OCI-LY3 (cell line): ENCODE measurements around the gene RNU7-1.
A peak's percentile ranks its signal among the peaks of the same experiment; 100 is the strongest.

Experiments used
- H2AFZ ChIP-seq: fragments of 200-600, 300-600 bp; shearing (Covaris generic); 2 replicates; pipeline ENCODE4 v1.6.0; 2014; ENCODE audit warnings: antibody characterized with exemption, low read depth, low read length
- H3K27ac ChIP-seq: fragments of 200-600, 300-600 bp; sonication (generic); 2 replicates; pipeline ENCODE4 v1.5.1; 2014; ENCODE audit warnings: mild to moderate bottlenecking, low read length, moderate library complexity, mixed read lengths
- H3K27me3 ChIP-seq: fragments of 200-600, 300-600 bp; sonication (generic); 2 replicates; pipeline ENCODE4 v1.6.1; 2014; ENCODE audit warnings: low read depth, low read length, mixed read lengths
- H3K36me3 ChIP-seq: fragments of 200-600, 300-600 bp; sonication (generic); replicated peaks from 2 replicates; pipeline ENCODE3; 2014; ENCODE audit warnings: low read depth, low read length, mixed read lengths
- H3K4me1 ChIP-seq: fragments of 300-600, 200-600 bp; sonication (generic); 2 replicates; pipeline ENCODE4 v1.6.1; 2014; ENCODE audit warnings: low read length, mixed read lengths
- H3K4me2 ChIP-seq: fragments of 200-600, 300-600 bp; sonication (generic); 2 replicates; pipeline ENCODE4 v1.6.1; 2014; ENCODE audit warnings: low read length, mixed read lengths
- H3K4me3 ChIP-seq: fragments of 300-600, 200-600 bp; sonication (generic); 2 replicates; pipeline ENCODE4 v1.5.1; 2014; ENCODE audit warnings: antibody characterized with exemption, mild to moderate bottlenecking, low read length, moderate library complexity
- H3K79me2 ChIP-seq: fragments of 300-600, 200-600 bp; shearing (Covaris generic); 2 replicates; pipeline ENCODE4 v1.6.1; 2014; ENCODE audit warnings: mild to moderate bottlenecking, low read length, mixed read lengths
- H3K9ac ChIP-seq: fragments of 300-600, 200-600 bp; shearing (Covaris generic); 2 replicates; pipeline ENCODE4 v1.6.0; 2014; ENCODE audit warnings: mild to moderate bottlenecking, low read length, moderate library complexity
- H3K9me3 ChIP-seq: fragments of 200-600, 300-600 bp; shearing (Covaris generic); 2 replicates; pipeline ENCODE4 v1.6.1; 2014; ENCODE audit warnings: low read length, mixed read lengths; ENCODE audit not compliant: insufficient read depth
- H4K20me1 ChIP-seq: fragments of 200-600, 300-600 bp; sonication (generic); 2 replicates; pipeline ENCODE4 v1.6.1; 2016; ENCODE audit warnings: low read length, mixed read lengths; ENCODE audit not compliant: insufficient read depth
- EZH2phosphoT487 ChIP-seq: fragments of 200-600 bp; shearing (Covaris generic); IDR thresholded peaks from 2 replicates; pipeline ENCODE4 v1.6.1; 2018; ENCODE audit warnings: antibody characterized with exemption, mixed run types, low read depth
- TF ChIP-seq, protein P1 (sequence below): fragments of 200-600, 300-600 bp; sonication (generic); IDR thresholded peaks from 2 replicates; pipeline ENCODE4 v1.5.1; 2014; ENCODE audit warnings: antibody characterized with exemption, low read length, low read depth

RNU7-1 gene

DNA sequence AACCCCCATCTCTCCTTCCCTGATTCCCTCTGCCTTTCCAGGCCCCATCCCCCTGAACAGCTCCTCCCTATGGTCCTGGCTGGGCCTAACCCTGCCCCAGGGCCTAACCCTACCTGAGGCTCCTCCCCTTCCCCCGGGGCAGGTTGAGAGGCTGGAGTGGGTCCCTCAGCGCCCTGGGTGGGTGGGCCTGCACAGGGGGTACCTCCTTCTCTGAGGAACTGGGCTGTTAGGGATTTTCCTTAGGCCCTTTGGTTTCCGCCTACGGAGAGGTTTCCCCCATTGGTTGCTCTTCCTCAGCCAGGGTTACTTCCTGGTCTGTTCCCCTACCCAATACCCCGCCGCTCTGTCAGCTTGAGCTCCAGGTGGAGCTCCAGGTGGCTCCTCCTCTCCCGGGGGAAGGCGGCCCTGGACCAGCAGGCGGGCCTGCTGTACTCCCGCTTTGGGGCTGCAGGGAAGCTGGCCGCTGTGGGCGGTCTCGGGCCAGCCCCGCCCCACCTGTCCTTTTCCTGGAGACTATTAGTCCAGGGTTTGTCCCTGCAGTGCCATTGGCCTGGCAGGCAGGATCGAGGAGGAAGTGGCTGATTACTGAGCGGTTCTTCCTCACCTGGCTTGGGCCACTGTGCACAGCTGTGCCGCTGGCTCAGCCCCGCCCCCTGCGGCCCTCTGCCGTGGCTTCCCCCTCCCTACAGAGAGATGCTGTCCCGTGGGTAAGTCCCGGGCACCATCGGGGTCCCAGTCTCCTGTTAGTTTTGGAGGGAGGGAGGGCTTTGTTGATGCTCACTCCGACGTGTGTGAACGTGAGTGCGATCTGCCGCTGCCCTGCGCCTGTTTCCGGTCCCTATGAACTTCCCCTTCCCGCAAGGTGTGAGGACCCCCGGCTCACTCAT lies 2.7 kb downstream of the RNU7-1 start:
- H3K9ac ChIP-seq, result peak overlapping the region; percentile 70
- peak overlapping the region; percentile 8 for H2AFZ ChIP-seq
- peaks cover 1% of the 10 kb centered on the region for H3K79me2 ChIP-seq
- TF ChIP-seq, protein P1, sequence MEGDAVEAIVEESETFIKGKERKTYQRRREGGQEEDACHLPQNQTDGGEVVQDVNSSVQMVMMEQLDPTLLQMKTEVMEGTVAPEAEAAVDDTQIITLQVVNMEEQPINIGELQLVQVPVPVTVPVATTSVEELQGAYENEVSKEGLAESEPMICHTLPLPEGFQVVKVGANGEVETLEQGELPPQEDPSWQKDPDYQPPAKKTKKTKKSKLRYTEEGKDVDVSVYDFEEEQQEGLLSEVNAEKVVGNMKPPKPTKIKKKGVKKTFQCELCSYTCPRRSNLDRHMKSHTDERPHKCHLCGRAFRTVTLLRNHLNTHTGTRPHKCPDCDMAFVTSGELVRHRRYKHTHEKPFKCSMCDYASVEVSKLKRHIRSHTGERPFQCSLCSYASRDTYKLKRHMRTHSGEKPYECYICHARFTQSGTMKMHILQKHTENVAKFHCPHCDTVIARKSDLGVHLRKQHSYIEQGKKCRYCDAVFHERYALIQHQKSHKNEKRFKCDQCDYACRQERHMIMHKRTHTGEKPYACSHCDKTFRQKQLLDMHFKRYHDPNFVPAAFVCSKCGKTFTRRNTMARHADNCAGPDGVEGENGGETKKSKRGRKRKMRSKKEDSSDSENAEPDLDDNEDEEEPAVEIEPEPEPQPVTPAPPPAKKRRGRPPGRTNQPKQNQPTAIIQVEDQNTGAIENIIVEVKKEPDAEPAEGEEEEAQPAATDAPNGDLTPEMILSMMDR, result no peak
- no peak for TF ChIP-seq EZH2phosphoT487
- peaks cover 48% of the 10 kb centered on the region for H3K4me1 ChIP-seq
- H3K36me3 ChIP-seq, result no peaks in the 10 kb centered on the region
- H3K4me2 ChIP-seq, result peak overlapping the region; percentile 93
- H3K4me3 ChIP-seq, result peak overlapping the region; percentile 82
- peak overlapping the region; percentile 85 for H3K27ac ChIP-seq
- no peaks in the 10 kb centered on the region for H3K9me3 ChIP-seq
- H3K27me3 ChIP-seq, result no peaks in the 10 kb centered on the region
- H4K20me1 ChIP-seq, result no peaks in the 10 kb centered on the region

DNA sequence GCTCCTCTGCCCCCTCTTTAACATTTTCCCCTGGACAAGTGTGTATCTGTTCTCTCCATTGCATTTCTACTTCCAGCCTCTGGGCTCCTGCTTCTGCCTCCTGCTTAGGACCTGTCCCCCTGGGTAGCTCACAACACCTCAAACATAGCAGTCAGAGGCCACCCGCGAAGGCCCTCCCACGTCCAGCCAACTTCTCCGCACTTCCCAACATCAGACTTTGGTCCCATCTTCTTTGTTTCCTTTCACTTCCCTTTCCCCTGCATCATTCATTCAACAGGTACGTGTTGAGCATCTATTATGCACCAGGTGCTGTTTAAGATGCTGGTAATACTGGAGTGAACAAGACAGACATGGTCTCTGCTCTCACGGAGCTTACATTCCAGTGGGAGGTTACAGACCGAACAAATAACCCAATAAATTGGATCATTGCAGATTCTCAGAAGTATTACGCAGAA lies 3.3 kb downstream of the RNU7-1 start:
- Histone ChIP-seq H3K9me3 (no peaks in the 10 kb centered on the region), H4K20me1 (no peaks in the 10 kb centered on the region), H3K4me2 (peak overlapping the region; percentile 93), H2AFZ (peak overlapping the region; percentile 8), H3K79me2 (peaks cover 8% of the 10 kb centered on the region), H3K36me3 (no peaks in the 10 kb centered on the region), H3K9ac (peak overlapping the region; percentile 70), H3K27ac (peak overlapping the region; percentile 85), H3K4me1 (peaks cover 48% of the 10 kb centered on the region), H3K4me3 (peak overlapping the region; percentile 82), H3K27me3 (no peaks in the 10 kb centered on the region)
- TF ChIP-seq, protein P1, result no peak
- no peak for TF ChIP-seq EZH2phosphoT487

DNA sequence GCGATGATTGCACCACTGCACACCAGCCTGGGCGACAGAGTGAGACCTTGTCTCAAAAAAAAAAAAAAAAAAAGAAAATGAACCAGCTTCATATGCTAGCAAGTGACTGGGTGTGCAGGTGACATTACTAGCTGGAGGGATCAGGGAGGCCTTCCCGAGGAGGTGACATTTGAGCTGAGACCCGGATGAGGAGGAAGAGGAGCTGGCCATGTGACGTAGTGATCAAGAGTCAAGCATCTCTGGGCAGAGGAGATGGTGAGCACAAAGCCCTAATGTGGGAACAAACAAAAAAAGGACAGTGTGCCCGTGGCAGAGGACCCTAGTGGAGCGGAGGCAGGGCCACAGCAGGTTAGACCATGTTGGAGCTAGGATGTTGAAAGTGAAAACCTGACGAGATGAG lies 4.0 kb downstream of the RNU7-1 start:
- Histone ChIP-seq H4K20me1 (no peaks in the 10 kb centered on the region), H3K9me3 (no peaks in the 10 kb centered on the region), H3K79me2 (peaks cover 14% of the 10 kb centered on the region), H3K9ac (no peak overlapping the region), H3K36me3 (no peaks in the 10 kb centered on the region), H2AFZ (no peak overlapping the region), H3K27ac (no peak overlapping the region), H3K4me3 (no peak overlapping the region), H3K4me2 (no peak overlapping the region), H3K4me1 (peaks cover 55% of the 10 kb centered on the region), H3K27me3 (no peaks in the 10 kb centered on the region)
- TF ChIP-seq, protein P1, result no peak
- TF ChIP-seq EZH2phosphoT487, result no peak

DNA sequence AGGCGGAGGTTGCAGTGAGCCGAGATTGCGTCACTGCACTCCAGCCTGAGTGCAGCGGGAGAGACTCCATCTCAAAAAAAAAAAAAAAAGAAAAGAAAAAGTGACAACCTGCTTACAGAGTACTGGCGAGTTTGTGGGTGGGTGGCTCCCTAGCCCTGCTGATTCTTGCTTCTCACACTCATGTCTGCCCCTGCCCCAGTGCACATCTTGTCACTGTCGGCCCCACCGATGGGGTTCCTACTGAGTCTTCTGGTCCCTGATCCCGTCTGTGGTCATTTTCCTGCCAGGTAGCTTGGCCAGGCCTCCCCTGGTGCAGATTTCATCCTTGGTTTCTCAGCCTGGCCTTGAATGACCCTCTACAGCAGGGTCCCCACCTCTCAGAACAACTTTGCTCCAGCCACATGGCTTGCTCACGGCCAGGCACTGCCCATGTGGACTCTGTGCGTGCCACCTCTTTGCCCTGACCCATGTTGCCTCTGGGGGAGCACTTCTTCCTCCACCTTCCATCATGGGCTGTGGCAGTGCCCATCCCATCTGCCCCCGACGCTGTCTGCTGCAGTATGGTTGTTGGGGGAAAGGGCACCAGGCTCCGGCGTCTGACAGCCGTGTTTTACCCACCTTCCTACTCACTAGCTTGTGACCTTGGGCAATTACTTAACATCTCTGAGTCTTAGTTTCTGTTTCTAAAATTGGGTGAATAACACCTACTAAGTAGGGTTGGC lies 5.4 kb downstream of the RNU7-1 start:
- no peaks in the 10 kb centered on the region for H3K9me3 ChIP-seq
- H3K4me3 ChIP-seq, result no peak overlapping the region
- H4K20me1 ChIP-seq, result peaks cover under 1% of the 10 kb centered on the region; the same call in 1 of the 2 replicates
- H3K36me3 ChIP-seq, result no peaks in the 10 kb centered on the region
- no peak overlapping the region for H3K9ac ChIP-seq
- peaks cover 14% of the 10 kb centered on the region for H3K79me2 ChIP-seq
- no peak overlapping the region for H2AFZ ChIP-seq
- H3K27me3 ChIP-seq, result no peaks in the 10 kb centered on the region
- TF ChIP-seq EZH2phosphoT487, result no peak
- TF ChIP-seq, protein P1, result no peak; the same call in 1 of the 2 replicates
- 0 out of 2 replicates have a peak overlapping the region, but pooled peaks have one; percentile 19 for H3K4me2 ChIP-seq
- H3K4me1 ChIP-seq, result peaks cover 63% of the 10 kb centered on the region
- H3K27ac ChIP-seq, result no peak overlapping the region
